ENCODE measurements around the gene AFF3.

GRCh38 chr2:100137318-100137717 lies 5.1 kb downstream of the AFF3 start:
- TF ChIP-seq CTCF (IDR thresholded peaks at IDR 0.05; ENCODE audit: poor library complexity) = no peak
- TF ChIP-seq EZH2 (IDR thresholded peaks at IDR 0.05; ENCODE audit: borderline replicate concordance) = no peak

Data from hepatocyte (in vitro differentiated cells).